Right ventricle myocardium inferior (tissue), 1 donor: ENCODE results near the gene MAP4K4. TPM values are rescaled to one million over a fixed set of nuclear protein-coding genes. Genes with fewer than 3 reads are reported as not detected.
"Not testable (repeated sequence)": the region's sequence is repeated elsewhere in the genome, so short reads cannot be mapped to it uniquely, and the experiment has no call there.

Experiments
- ATAC-seq: fragments of 200-7000 bp; cut with Tn5 transposase; one replicate; pipeline ENCODE4 v1.9.1; 2020; ENCODE audit warnings: mild to moderate bottlenecking, moderate library complexity
- DNase-seq: peaks from one replicate; pipeline ENCODE4 v3.0.0; 2021; ENCODE audit errors: missing footprints
- intact Hi-C: fragments of 100-400 bp; cut with DNase I; formaldehyde crosslinking; loops from one replicate; pipeline ENCODE4 v1.11.0; 2022
- total RNA-seq: library from RNA; stranded (reverse); fragmentation: NEBNext Ultra II Directional; extraction: Animal tissue kit (Norgen Biotek cat#: 25700); gene quantifications from one replicate; pipeline ENCODE4 v1.2.1, GENCODE V29; 2021
- donor health status: DM: no; HTN: yes; CAD: no; lungs with severe emphysema.

The MAP4K4 gene
- total RNA-seq, 1 donor from 2014 or later = 82.5 TPM

DNA sequence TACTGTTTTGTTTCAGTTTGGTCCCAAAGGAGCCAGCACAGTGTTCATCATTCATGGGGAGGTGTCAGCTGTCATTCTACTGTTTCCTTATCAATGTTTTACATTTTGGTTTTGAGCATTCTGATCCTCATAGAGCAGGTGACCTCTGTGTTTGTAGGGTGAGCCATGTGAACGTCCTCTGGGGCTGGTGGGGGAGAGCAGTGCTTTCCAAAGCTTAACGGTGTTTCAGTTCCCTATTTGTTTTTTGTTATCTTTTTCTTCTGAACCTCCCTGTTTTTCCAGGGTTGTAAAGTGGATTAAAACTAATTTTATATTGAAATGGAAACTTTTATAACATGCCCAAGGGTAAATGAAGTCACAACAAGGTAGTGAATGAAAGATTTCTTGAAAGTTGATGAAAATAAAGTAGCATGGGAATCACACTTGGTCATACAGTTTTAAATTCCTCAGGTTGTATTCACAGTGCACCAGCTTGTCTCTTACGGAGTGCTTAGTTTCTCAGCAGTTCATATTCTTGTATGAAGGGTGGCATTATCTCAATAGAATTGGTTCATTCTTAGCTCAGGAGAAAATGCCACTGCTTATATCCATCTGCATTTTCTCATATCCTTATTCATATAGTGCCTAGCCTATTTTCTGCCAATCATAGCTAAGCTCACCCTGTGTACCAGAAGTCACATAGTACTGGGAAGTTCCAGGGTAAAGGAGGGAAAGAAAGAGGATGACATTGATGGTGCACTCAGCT is 54.5 kb downstream of the MAP4K4 start:
- intact Hi-C loops = no loop called here
- DNase-seq (no peak), ATAC-seq (peak; percentile 19)

DNA sequence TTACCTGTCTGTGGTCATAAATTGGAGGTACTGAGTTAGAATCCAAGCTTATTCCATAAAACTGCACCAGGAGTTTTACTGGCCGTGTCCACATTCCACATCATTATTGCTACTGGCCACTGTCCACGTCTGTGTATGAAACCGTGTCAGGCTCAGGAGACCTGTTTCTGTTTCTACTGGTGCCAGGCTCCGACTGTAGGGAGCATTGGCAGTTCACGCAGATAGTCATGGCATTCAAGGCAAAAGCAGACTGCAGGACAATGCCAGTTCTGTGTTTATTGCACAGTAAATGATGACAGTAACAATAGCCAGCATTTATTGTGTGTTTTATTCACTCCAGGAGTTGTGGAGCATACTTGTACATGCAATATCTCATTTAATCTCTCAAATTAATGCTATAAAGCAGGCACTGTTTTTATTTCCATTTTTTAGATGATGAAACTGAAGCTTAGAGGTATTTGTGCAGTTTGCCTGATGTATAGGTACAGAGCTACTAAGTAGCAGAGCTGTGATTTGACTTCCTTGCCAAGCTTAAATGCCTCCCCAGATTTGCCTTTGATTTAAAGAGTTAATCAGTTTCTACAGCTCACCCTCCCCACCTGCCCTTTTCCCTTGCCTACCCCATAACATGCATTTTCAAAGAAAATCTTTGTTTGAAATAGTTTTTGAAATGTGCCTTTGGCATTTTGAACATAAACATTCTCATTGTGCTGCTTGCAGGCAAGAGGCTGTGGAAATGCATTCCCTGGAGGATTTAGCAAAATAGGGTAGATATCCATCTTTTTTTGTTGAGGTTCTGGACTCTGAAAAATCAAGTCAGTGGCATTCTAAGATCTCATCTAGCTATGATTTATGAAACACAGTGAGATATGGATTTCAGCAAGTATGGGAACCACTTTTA is 55.5 kb downstream of the MAP4K4 start:
- no peak for DNase-seq
- intact Hi-C loops = no loop called here
- ATAC-seq = peak; percentile 67

DNA sequence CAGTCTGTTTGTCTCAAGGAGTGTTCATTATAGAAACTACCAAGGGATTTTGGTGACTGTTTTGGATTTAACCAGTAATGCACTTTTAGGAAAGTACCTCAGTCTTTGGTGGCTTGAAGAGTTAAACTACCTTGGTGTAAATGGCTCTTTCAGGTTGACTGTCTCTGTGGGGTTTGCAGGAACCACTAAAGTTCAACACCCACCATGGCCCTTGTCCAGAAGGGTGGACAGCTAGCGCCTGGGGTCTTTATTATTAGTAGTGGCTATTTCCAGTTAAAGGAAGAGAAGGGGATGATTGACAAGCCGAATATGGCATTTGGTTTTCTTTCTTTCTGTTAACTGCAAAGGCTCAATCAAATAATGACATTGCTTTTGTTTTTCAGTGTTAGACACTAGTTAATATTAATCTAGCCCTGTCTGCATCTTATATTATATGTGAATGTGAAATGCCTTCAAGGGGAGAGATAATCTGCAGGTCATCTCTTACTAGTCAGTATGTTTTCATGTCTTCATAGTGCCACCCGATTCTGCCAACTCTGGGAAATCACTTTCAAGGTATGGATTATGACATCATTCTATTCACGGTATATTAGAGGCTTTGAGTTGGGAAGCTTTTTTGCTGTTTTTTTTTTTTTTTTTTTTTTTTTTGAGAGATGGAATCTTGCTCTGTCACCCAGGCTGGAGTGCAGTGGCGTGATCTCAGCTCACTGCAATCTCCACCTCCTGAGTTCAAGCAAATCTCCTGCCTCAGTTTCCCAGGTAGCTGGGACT is 56.4 kb downstream of the MAP4K4 start:
- no peak for DNase-seq
- intact Hi-C loops = no loop called here
- ATAC-seq = no peak

DNA sequence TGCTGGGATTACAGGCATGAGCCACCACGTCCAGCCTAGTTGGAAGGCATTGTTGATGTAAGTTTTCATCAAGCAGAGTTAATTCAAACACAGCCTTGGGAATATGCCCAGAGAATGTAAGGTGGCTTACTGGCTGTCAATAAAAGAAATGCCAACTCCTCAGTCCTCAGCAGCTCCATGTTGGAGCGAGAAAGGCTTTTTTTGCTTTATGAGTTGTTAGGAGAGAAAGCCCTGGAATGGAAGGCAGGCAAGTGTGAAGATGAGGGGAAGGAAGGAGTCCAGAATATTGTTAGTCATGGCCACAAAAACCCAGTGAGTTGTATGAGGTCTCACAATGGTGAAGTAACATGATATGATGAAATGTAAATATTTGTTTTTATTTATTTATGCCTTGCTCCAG is 57.1 kb downstream of the MAP4K4 start:
- intact Hi-C loops = no loop called here
- ATAC-seq = no peak
- DNase-seq = no peak

DNA sequence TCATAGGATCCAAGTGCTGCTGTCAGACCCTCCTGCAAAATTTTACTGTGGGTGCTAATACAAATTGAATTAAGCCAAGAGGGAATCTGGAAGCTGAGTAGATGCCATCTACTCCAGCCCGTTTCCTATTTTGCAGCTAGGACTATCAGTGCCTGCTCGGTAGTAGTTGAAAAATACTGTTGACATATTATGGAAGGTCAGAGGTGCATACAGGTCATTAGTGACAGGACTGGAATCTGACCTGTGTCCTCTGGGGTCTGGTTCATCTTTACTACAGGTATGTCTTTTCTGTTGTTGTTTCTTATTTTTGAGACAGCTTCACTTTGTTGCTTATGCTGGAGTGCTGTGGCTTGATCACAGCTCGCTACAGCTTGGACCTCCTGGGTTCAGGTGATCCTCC is 58.8 kb downstream of the MAP4K4 start:
- DNase-seq = no peak
- intact Hi-C loops = no loop called here
- peak; percentile 20 for ATAC-seq

DNA sequence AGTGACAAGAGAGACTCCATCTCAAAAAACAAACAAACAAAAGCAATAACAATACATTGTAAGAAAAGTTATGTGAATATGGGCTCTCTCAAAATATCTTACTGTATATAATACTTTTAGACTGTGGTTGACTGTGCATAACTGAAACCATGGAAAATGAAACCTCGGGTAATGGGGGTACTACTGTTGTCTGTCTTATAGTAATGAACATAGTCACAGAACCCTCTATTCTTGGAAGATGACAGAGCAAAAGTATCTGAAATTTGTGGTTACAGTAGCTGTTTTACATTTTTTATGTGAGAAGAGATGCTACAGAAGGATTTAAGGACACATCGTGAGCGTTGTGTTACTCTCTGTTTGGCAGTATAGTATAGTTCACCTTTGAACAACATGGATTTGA is 60.5 kb downstream of the MAP4K4 start:
- ATAC-seq (no peak), DNase-seq (no peak)
- intact Hi-C loops = no loop called here

DNA sequence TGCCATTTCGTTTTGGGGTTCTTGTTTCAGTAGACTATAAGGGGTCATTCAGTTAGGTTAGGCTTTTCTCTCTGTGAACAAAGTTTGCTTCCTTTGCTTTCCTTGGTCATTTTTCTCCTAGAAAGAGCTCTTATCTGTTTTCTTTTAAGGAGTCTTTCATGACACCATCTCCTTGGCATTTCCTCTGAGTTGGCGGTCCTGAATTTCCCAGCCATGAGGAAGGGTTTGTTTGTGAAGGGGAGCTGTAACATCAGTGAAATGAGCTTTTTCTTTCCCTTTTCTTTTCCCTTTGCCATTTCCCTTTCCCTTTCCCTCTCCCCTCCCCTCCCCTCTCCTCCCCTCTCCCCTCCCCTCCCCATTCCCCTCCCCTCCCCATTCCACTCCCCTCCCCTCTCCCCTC is 61.7 kb downstream of the MAP4K4 start:
- no peak for ATAC-seq
- intact Hi-C loops = no loop called here

GRCh38 chr2:101762451-101763171 is 65.1 kb downstream of the MAP4K4 start:
- intact Hi-C loops = no loop called here

More for the DNA sequence above, 61.7 kb downstream of the MAP4K4 start:
- DNase-seq = no peak

GRCh38 chr2:101763496-101764333 is 66.2 kb downstream of the MAP4K4 start:
- intact Hi-C loops = no loop called here
- no peak for DNase-seq
- ATAC-seq = no peak

More at GRCh38 chr2:101762451-101763171, 65.1 kb downstream of the MAP4K4 start:
- DNase-seq = no peak
- ATAC-seq = peak; percentile 68

- intact Hi-C loops = no loop called here
- DNase-seq = no peak
- no peak for ATAC-seq
These were observed 68.8 kb downstream of the MAP4K4 start for GRCh38 chr2:101766337-101766736.

- intact Hi-C loops = no loop called here
- ATAC-seq = no peak
These were observed 69.6 kb downstream of the MAP4K4 start for GRCh38 chr2:101766871-101767739.

DNA sequence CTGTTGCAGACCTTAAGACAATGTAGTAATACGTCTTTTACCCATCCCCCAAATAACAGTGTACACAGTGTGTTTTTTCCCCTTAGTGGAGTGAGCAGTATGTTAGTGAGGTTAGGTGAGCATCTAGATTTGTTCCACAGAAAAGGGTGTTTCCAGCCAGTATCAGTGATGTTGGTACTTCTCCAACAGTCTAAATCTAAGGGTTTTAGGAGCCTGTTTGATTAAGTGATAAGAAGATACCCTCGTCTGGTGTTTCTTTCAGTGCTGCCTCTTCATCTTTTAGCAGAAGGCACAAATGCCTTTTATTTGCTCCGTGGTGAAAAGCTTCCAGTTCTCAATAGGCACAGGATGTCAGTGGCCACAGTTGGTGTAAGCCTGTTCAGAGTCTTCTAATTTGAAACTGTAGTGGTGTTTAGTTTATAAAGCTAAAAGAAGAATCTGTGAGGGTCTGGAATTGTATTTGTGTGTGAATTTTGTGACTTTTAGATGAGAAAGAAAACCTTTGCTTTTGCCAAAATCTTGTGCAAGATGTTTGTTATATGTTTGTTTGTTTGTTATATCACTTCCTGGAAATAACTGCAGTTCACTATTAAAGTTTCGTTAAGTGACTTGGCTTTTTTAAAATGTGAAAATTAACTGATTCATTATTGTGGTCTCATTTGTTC is 71.2 kb downstream of the MAP4K4 start:
- no peak for DNase-seq
- ATAC-seq = no peak
- intact Hi-C loops = no loop called here

More at GRCh38 chr2:101766871-101767739, 69.6 kb downstream of the MAP4K4 start:
- no peak for DNase-seq

GRCh38 chr2:101769726-101770125 is 72.2 kb downstream of the MAP4K4 start:
- intact Hi-C loops, DNase-seq, ATAC-seq: not testable (repeated sequence)

GRCh38 chr2:101770726-101771125 is 73.2 kb downstream of the MAP4K4 start:
- intact Hi-C loops = no loop called here
- ATAC-seq = peak; percentile 32
- DNase-seq = no peak

- ATAC-seq (no peak), DNase-seq (no peak)
- intact Hi-C loops = no loop called here
These were observed 73.9 kb downstream of the MAP4K4 start for GRCh38 chr2:101771227-101771902.

- DNase-seq = no peak
- no peak for ATAC-seq
- intact Hi-C loops = no loop called here
These were observed 74.4 kb downstream of the MAP4K4 start for GRCh38 chr2:101771910-101772321.
